GM18519 (cell line): Measurements from ENCODE around the gene RFC2.

Experiments used
- ATAC-seq: cut with Tn5 transposase; IDR thresholded peaks from one replicate; pipeline ENCODE4 v1.9.1; 2021; ENCODE audit warnings: mild to moderate bottlenecking, moderate library complexity; ENCODE audit not compliant: unreplicated experiment, low FRiP score

Gene RFC2

GRCh38 chr7:74194686-74195085, 59.5 kb downstream of the RFC2 start:
- ATAC-seq, result no peak

GRCh38 chr7:74193913-74194312, 60.3 kb downstream of the RFC2 start:
- no peak for ATAC-seq

- ATAC-seq, result no peak
Measured at GRCh38 chr7:74193054-74193453, 61.1 kb downstream of the RFC2 start.

GRCh38 chr7:74191231-74191630, 63.0 kb downstream of the RFC2 start:
- no peak for ATAC-seq

- no peak for ATAC-seq
Measured at GRCh38 chr7:74190259-74190658, 63.9 kb downstream of the RFC2 start.

- ATAC-seq, result no peak
Measured at GRCh38 chr7:74187915-74188675, 66.1 kb downstream of the RFC2 start.

GRCh38 chr7:74185636-74186035, 68.6 kb downstream of the RFC2 start:
- no peak for ATAC-seq

GRCh38 chr7:74185016-74185415, 69.2 kb downstream of the RFC2 start:
- no peak for ATAC-seq

GRCh38 chr7:74183653-74184450, 70.3 kb downstream of the RFC2 start:
- no peak for ATAC-seq

GRCh38 chr7:74183142-74183541, 71.1 kb downstream of the RFC2 start:
- no peak for ATAC-seq

GRCh38 chr7:74182453-74183090, 71.6 kb downstream of the RFC2 start:
- no peak for ATAC-seq

GRCh38 chr7:74181821-74182220, 72.4 kb downstream of the RFC2 start:
- ATAC-seq, result no peak
